Fibroblast of mammary gland (primary cell): Measurements from ENCODE around the gene SERPINB10.

Experiments
- DNase-seq: peaks from one replicate; pipeline ENCODE4 v3.0.0-alpha.2; 2010; ENCODE audit warnings: low read depth
- H3K4me3 ChIP-seq: 2 replicates; pipeline ENCODE4 v1.5.1; 2011; ENCODE audit warnings: low read depth, mild to moderate bottlenecking, low read length, moderate library complexity; ENCODE audit not compliant: control insufficient read depth
- CTCF ChIP-seq: conservative IDR thresholded peaks from 2 replicates; pipeline ENCODE4 v1.5.1; 2011; ENCODE audit warnings: low read depth, low read length, inconsistent platforms; ENCODE audit not compliant: control insufficient read depth, insufficient read depth

Gene SERPINB10

GRCh38 chr18:63903851-63904570, 3.7 kb upstream of the SERPINB10 start:
- TF ChIP-seq CTCF: no peak
- DNase-seq: no peak
- no peak overlapping the region for H3K4me3 ChIP-seq

- no peak overlapping the region for H3K4me3 ChIP-seq
- no peak for DNase-seq
- no peak for TF ChIP-seq CTCF
Observed at GRCh38 chr18:63904694-63905093, 3.1 kb upstream of the SERPINB10 start.

- DNase-seq: no peak
- no peak for TF ChIP-seq CTCF
- H3K4me3 ChIP-seq: no peak overlapping the region
Observed at GRCh38 chr18:63905361-63905760, 2.4 kb upstream of the SERPINB10 start.

- no peak for DNase-seq
- H3K4me3 ChIP-seq: no peak overlapping the region
- TF ChIP-seq CTCF: no peak
Observed at GRCh38 chr18:63906056-63906455, 1.7 kb upstream of the SERPINB10 start.

- no peak for TF ChIP-seq CTCF
- H3K4me3 ChIP-seq: no peak overlapping the region
- DNase-seq: no peak
Observed at GRCh38 chr18:63908858-63909257, 1.1 kb downstream of the SERPINB10 start.

GRCh38 chr18:63909870-63910269, 2.1 kb downstream of the SERPINB10 start:
- DNase-seq: no peak
- TF ChIP-seq CTCF: no peak

More at GRCh38 chr18:63909870-63910269, 2.1 kb downstream of the SERPINB10 start:
- no peak overlapping the region for H3K4me3 ChIP-seq
